HG03558 (cell line): ENCODE results near the gene ELOF1.
"Not testable (repeated sequence)": the region's sequence is repeated elsewhere in the genome, so short reads cannot be mapped to it uniquely, and the experiment has no call there.

ENCODE experiments used
- ATAC-seq: cut with Tn5 transposase; IDR thresholded peaks from one replicate; pipeline ENCODE4 v1.9.1; 2021; ENCODE audit warnings: moderate number of reproducible peaks; ENCODE audit not compliant: unreplicated experiment; ENCODE audit errors: extremely low read depth

Gene ELOF1

DNA sequence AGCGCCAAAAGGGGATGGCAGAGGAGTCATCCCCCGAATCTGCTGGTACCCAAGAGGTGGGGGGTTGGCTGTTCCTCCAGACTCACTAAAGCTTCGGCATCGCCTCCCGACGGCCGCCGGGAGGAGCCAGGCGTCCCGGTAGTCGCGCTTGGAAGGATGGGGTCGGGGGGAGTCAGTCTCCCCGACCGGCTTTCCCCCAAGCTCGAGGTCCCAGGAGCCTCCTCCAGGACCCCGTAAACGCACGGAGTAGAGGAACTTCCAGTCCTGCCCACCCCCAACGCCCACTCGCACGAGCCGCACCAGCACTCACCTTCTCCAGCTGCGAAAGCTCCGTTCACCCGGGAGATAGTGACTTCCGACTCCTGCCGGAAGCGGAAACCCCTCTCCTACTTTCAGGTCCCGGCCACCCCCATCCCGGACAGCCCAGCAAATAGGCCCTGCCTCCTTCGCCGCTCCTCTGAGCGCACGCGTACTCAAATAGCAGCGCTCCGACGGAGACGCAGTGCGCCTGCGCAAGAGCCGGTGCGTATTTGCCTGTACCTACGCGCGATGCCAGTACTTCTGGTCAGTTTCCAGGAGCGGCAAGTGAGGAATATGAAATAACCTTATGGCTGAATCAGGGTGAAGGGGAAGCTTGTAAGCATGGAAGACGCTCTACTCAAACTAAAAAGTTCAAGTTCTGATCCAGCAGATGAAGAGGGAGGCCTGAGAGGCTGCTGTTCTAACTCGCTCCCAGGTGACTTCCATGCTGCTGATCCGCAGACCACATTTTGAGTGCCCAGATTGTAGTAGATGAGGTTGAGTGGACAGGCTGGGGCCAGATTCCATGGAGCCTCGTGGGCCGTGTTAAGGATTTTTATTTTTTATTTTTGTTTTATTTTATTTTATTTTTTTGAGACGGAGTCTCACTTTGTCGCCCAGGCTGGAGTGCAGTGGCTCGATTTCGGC lies at the start of gene ELOF1:
TSS of gene ELOF1 (minus strand) at position 350 of the 948 bp plus-strand sequence. CDS start 4,883 bp downstream, outside the sequence.
- peak; percentile 51 for ATAC-seq

DNA sequence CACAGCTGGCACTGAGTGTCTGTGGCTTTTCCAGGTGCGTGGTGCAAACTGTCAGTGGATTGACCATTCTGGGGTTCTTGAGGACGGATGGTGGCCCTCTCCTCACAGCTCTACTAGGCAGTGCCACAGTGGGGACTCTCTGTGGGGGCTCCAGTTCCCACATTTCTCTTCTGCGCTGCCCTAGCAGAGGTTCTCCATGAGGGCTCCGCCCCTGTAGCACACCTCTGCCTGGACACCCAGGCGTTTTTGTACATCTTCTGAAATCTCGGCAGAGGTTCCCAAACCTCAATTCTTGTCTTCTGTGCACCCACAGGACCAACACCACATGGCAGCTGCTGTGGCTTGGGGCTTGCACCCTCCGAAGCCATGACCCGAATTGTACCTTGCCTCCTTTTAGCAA lies 47.5 kb upstream of the ELOF1 start:
- ATAC-seq: no peak

DNA sequence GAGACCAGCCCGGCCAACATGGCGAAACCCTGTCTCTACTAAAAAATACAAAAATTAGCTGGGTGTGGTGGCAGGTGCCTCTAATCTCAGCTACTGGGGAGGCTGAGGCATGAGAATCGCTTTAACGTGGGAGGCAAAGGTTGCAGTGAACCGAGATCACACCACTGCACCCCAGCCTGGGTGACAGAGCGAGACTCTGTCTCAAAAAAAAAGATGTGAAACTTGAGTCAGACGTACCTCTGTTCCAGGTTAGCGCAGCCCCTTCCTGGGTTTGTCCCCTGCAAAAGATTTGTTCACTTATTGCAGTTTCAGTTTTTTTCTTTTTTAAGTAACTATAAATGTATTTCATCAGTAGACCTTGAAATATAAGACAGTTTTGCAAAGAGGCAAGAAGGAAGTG lies 40.7 kb upstream of the ELOF1 start:
- ATAC-seq: not testable (repeated sequence)

DNA sequence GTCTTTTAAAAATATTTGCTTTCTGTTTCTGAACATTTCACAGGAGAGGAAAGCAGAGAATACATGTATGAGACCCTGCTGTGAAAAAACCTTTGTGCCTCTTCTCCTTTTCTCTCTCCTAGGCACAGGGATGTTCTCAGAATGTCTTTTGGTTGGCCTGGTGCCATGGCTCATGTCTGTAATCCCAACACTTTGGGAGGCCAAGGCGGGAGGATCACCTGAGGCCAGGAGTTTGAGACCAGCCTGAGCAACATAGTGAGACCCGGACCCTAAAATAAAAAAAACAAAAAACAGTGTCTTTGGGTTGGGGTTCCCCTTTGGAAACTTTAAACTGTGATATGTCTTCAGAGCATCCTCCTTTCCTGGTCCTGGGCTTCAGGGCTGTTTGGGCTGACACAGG lies 39.7 kb upstream of the ELOF1 start:
- ATAC-seq: no peak

DNA sequence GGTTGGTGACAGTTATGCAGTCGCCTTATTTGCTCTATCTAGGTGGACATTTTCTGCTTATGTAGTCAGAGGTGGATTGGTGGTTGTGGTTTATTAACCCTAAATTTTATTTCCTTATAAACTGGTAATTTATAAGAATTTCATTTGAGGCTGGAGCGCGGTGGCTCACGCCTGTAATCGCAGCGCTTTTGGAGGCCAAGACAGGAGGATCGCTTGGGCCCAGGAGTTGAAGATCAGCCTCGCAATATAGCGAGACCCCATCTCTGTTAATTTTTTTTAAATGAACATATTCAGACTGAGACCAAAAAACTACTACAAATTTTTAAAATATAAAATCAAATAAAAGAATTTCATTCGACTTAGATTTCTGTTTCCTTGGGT lies 39.1 kb upstream of the ELOF1 start:
- no peak for ATAC-seq

GRCh38 chr19:11597202-11598102 lies 38.4 kb upstream of the ELOF1 start, which contains the start of gene ZNF627:
Gene ZNF627, plus strand, starts transcription at chr19:11597483. Its CDS starts 145 bp downstream, at chr19:11597628.
- ATAC-seq: peak; percentile 88

GRCh38 chr19:11596156-11596555 lies 37.1 kb upstream of the ELOF1 start:
- no peak for ATAC-seq

DNA sequence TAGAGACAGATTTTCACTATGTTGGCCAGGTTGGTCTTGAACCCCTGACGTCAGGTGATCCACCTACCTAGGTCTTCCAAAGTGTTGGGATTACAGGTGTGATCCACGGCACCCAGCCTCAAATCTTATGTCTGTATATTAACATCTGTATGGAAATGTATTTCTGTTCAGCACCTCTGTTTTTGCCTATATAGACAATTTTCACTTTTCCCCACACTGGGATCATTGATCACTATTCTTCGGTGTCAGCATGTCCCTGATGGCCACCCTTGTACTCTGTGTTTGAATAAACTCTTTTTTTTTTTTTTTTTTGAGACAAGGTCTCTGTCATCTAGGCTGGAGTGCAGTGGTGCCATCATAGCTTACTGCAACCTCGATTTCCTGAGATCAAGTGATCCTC lies 35.1 kb upstream of the ELOF1 start:
- ATAC-seq: no peak

- no peak for ATAC-seq
Measured at GRCh38 chr19:11587975-11588631, 29.1 kb upstream of the ELOF1 start.

GRCh38 chr19:11587302-11587974 lies 28.4 kb upstream of the ELOF1 start:
- ATAC-seq: no peak

DNA sequence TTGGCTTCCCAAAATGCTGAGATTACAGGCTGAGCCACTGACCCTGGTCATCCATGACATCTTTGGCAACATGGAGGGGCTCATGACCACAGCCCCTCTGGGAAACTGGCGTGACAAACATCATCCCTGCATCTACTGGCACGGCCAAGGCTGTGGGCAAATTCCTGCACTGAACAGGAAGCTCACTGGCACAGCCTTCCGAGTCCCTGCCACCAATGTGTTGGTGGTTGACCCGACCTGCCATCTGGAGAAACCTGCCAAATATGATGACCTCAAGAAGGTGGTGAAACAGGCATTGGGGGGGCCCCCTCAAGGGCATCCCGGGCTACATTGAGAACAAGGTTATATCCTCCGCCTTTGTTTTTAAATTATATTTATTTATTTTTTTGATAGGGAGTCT lies 27.3 kb upstream of the ELOF1 start:
- ATAC-seq: no peak

DNA sequence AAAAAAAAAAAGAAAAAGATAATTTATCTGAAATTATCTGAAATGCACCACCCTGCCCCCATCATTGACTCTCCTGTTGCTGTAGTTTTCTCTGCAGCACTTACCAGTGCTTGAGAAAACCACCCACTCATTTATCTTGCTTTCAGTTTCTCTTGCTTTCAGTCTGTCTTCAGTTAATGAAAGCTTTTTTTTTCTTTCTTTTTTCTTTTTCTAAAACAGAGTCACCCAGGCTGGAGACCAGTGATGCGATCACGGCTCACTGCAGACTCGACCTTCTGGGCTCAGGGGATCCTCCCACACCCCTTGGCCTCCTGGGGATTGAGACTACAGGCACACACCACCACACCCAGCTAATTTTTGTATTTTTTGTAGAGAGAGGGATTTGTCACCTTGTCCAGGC lies 22.7 kb upstream of the ELOF1 start:
- peak; percentile 68 for ATAC-seq

DNA sequence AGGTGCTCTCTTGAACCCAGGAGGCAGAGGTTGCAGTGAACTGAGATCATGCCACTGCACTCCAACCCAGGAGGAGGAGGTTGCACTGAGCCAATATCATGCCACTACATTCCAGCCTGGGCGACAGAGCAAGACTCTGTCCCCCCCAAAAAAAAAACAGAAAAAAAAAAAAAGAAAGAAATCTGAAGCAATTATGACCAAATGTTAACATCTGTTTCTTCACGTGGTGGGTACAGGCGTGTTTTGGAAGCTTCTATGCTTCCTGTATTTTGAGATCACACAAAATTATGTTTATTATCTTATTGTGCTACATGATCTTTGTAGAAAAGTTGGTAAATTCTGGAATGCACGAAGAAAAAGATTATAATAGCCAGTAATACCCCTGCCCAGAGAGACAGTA lies 21.1 kb upstream of the ELOF1 start:
- no peak for ATAC-seq

GRCh38 chr19:11578258-11579142 lies 19.5 kb upstream of the ELOF1 start:
- ATAC-seq: no peak

DNA sequence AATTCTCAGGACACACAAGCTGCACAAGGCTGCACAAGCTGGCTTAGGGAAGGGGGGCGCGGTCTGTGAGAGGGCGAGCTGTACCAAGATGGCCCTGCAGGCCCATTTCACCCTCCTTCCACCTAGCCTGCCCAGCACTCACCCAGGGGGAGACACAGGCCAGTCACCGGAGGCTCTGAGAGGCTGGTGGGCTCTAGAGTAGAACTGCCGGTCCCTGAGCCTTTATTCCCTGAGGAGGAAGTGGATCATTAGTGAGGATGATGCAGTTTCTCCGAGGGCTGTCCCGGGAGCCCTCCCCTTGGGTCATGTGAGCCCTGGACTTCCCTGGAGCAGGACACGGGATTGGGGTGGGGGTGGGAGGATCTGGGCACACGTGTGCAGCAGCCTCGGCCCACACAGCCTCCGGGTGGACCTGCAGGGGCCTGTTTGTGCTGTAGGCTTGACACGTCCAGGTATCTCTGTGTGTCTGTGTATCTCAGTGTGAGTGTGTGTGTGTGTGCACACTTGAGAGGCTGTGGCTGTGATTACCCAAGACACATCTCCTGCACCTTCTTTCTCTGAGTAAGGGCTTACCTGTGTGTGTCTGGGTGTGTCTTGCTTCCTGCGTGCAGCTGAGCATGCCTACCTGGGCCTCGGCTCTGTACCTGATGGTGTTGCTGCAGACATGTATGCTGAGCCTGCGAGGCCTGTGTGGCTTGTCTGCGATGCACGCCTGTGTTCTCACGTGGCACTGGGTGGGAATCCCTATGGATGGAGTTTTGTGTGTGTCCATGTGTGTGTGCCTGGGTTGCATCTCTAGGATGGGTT lies 18.6 kb upstream of the ELOF1 start, which contains the start of gene ACP5:
TSS of gene ACP5 (minus strand) at position 195 of the 807 bp plus-strand sequence. CDS start 328 bp downstream, outside the sequence.
- ATAC-seq: no peak

DNA sequence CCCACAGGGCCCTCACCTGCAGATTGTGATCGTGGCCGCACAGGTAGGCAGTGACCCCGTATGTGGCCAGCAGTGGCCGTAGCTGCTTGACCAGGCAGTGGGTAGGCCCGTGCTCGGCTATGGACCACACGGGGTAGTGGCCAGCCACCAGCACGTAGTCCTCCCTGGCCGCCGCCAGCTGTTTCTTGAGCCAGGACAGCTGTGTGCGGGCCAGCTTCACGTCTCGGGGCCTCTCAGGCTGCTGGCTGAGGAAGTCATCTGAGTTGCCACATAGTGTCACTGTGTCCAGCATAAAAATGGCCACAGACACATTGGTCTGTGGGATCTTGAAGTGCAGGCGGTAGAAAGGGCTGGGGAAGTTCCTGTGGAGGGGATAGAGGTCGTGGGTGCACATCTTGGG lies 17.2 kb upstream of the ELOF1 start:
- no peak for ATAC-seq

DNA sequence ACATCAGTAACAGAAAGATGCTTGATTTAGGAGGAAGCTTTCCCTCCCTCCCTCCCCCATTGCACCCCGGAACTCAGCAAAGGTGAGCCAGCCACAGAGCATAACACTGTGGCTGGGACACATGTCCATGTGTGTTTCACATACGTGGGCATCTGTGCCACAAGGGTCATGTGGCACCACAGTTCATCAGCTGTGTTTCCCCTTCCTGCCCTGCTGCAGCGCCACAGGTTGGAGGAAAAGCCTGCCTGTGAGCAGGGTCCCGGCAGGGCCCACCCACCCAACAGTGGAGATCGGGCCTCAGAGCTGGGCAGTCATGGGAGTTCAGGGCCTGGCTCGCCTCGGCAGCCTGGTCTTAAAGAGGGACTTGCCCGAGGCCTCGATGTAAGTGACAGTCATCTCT lies 15.7 kb upstream of the ELOF1 start:
- ATAC-seq: no peak

- ATAC-seq: not testable (repeated sequence)
Measured at GRCh38 chr19:11573763-11574162, 14.7 kb upstream of the ELOF1 start.
